ENCODE measurements around the gene SERPINE3.

SERPINE3 gene

DNA sequence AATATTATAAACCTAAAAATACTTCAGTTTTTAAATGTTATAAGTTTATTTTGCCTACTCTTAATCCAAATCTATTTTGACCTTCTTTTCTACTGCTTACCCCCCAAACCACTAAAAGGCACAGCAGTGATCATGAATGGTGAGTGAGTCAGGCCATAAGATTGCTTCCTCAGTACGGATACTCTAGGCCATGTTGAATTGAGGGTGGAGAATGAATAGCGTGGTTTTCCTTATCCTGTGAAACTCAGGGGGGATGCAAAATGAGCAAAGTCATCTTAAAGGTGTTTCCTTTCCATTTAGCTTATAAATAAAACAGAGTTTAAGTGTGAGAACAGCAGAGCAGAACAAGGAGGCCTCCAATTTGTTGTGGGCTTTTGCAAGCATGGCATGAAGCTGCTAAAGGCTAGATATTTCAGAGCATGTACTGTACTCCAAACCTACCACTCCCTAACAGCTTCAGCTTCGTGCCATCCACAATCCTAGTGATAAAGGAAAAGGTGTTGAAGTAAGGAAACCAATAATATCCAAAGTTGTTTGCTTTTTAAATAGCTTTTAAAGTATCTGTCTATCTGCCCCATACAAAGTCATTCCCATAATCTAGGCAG is 25.0 kb downstream of the SERPINE3 start:
- DNase-seq, result no peak

DNA sequence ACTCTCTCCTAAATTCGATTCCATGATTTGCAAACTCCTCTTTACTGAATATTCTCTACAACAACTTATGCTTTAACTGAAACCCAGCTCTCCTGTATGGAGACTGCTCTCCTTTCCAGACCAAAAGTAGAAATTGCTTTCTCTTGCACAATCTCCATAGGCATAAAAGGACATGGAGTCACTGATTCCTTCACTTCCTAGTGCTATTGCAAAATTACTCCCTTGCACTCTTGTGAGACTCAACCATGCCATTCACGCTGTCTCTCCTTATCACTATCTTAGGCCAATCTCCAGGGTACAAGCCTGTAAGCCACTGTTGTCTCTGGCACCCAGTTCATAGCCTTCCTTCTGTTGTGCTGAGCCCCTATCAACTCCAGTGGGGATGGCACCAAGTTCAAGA is 30.6 kb downstream of the SERPINE3 start:
- no peak for DNase-seq

DNA sequence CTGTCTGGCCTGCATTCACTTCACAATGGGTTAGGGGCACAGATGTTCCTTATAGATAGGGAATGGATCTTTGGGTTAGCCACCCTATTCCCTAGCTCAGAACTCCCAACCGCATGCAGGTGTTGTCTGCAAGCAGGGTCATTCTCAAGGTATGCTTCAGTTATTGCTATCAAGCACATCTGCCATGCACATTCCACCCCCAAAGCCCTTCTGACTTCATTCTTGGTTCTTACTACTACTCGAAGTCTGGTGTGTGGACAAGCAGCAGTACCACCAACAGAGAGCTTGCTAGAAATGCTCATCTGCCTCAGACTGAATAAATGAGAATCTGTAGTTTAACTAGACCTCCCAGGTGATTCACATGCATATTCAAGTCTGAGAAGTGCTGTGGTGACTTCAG is 31.3 kb downstream of the SERPINE3 start:
- DNase-seq, result no peak

DNA sequence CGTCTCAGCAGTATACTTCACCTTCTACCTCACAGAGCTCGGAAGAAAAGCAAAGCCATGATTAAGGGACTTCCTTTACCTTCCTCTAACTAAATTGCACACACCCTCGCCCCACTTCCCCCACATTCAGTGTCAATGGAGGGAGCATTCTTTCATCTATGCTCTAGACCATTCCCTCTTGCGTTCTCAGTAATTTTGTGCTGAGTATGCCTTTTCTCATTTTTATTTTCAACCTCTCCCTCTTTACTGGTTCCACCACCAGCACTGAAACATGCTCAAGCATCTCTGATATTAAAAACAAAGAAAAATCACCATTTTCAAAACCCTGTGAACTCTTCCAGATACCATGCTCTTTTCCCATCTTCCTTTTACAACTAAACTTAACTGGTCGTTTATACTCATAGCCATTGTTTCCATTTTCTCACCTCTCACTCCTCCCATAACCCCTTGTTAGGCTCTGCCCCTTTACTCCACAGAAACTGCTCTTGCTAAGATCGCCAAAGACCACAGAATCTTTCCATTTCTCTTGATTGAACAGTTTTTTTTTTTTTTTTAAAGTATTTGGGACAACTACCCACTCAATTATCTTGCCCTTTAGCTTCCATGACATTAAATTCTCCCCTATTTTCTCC is 32.4 kb downstream of the SERPINE3 start:
- DNase-seq, result no peak

DNA sequence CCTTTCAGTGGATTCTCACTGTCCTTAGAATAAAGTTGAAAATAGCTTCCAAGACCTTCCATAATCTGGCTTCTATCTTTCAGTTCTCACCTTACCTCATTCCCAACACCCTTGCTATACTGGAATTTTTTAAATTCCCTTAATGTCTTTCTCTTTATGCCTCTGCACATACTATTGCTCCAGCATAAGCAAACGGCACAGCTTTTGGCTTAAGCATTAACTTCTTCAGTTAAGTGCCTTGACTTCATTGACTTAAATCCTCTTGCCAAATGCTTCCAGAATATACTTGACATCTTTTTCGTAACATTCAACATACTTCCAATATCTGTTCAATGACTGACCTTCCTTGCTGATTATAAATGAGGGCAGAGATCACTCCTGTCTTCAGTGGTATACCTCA is 34.0 kb downstream of the SERPINE3 start:
- no peak for DNase-seq

DNA sequence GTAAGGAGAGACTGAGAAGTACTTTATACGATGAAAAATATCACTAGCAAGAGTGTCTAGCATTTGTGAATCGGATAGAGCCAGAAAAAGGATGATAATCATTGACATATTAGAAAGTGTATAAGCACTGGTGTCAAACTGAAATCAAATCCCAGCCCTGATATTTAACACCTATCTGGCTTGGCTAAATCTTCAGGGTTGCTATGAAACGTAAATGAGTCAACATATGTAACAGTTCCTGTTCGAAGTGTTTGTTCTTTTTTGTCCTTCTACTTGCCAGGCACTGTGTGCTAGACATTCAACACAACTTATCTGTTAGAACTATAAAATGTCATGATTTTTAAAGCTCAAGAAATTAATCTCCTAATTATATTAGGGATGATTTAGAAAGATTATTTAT is 40.8 kb downstream of the SERPINE3 start:
- no peak for DNase-seq

DNA sequence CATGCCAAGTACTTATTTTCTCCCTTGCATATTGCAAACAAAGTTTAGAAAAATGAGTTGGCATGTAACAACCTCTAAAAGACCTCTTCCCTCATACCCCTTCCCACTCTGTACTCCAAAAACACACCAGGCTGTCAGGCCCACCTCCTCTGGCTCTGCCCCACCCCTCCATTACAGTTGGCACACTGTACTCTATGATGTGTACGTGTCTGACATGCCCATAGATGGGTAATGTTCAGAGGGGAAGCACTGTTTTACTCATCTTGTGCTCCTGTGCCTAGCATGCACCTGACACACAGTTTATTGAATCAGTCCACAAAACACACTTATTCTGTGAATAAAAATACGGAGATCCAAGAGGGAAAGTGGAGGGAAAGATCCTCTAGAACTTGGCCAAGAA is 45.6 kb downstream of the SERPINE3 start:
- no peak for DNase-seq

DNA sequence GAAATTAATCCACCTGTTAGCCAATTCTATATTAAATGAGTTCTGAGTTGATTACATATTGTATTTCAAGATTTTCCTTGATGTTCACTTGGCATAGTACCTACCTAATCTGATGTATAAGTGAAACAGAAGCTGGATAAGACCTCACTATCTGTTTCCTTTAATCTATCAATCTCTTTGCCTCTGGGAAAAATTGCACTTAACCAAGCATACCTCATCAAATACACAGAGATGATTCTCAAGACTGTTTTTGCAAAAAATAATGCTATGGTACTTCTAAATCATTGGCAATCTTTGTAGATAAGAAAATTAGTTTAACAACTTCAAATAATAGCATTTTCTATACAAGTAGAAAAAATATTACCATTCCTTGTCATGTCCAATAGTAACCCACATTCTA is 55.2 kb downstream of the SERPINE3 start:
- no peak for DNase-seq

DNA sequence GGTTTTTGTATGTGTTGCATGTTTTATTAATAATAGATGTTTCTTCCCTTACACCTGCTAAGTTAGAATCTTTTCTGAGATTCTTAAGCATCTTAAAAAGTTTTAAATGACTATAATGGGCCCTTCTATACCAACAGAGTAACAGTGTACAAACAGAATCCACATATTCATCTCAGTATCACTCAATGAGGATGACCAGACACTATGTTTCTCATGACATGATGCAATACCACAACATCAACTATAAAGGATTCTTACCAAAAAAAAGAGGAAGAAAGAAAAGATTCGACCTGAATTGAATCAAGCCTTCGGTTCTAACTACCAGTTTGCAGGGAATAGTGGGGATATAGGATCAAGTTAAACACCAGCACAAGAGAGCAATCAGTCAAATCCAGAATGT is 56.9 kb downstream of the SERPINE3 start:
- DNase-seq, result no peak

DNA sequence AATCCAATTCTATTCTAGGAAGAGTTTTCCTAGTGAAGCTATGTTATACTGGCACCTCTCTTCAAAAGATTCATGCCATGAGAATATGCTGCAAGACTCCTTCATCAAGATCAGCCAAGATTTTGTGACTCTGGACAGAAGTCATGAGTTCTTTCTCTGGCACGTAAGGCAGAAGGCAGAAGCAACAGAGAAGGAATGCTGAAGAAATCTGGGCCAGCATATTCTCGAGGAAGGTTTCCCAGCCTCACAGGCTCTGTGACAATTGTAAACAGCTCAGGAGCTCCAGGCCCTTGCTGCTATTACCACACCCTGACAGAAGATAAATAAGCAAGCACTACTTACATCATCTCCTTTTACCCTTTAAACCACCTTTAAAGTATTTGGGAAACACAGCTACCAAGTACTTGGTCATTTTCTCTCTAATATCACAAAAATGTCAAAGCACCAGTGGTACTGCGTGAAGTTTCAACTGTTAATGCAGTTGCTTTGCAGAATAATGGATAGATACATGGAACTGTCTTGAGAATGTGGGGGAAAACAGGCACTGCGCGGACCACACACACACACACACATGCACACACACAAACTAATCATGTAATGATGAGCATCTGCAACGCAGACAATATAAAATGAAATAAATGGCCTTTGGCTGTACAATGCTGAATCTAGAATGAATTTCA is 57.9 kb downstream of the SERPINE3 start:
- DNase-seq, result no peak

DNA sequence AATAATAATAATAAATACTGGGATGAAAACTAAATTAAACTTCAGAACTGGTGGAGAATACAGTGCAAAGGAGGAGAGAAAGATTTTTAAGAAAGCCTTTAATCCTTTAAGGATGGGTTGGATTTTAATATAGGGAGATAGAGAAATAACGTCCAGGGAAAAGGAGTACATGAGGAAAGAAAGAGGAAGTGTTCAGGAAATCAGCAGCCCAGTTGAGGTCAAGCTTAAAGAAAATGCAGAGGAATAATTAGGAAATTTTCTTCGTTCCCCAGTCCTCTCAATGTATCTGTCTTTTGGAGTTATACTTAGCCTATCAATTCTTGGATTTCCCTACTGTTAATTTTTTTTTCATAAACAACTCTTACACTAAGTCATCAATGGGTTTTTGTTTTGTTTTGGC is 65.7 kb downstream of the SERPINE3 start:
- DNase-seq, result no peak

DNA sequence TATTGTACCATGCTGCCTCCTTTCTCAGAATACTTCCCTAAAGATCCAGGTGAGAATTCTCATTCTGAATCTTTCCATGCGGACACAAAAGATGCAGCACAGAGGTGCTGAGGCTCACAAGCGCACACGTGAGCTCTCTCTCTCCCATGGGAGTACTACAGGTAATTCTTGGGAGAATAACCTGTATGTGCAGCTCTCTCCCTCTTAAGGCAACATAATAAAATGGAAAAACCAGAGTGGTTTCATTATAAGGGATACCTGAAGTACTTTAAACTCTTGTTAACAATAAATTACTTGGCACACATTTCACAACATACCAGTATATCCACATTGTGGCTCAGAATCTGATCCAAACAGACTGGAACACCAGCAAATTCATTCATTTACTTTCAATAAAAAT is 72.9 kb downstream of the SERPINE3 start:
- DNase-seq, result no peak
